RWPE1 (cell line): ENCODE measurements around the gene STXBP4.
A peak's percentile ranks its signal among the peaks of the same experiment; 100 is the strongest.

Source experiments
- CTCF ChIA-PET: fragments of 350-600 bp; sonication (Branson Sonifier 250); formaldehyde crosslinking; extraction: SDS; loops from one replicate; lab custom pipeline; 2021; lab: Yijun Ruan, JAX
- POLR2A ChIA-PET: fragments of 400-600 bp; formaldehyde crosslinking; extraction: SDS; loops from one replicate; lab custom pipeline; 2020; ENCODE audit warnings: antibody characterized with exemption; ENCODE audit not compliant: low non-redundant PET; lab: Yijun Ruan, JAX
- DNase-seq: peaks from one replicate; pipeline ENCODE4 v3.0.0; 2012; ENCODE audit warnings: low spot score
- H3K27ac ChIP-seq: fragments of 450-650 bp; 2 replicates; pipeline ENCODE4 v1.5.1; 2017
- CTCF ChIP-seq: fragments of 450-650 bp; conservative IDR thresholded peaks from 2 replicates; pipeline ENCODE4 v1.5.1; 2017; ENCODE audit warnings: low read depth, mild to moderate bottlenecking

Gene STXBP4

GRCh38 chr17:55168958-55169687 lies 200.6 kb downstream of the STXBP4 start:
- no peak for TF ChIP-seq CTCF
- POLR2A ChIA-PET: no interaction called here
- CTCF ChIA-PET: no interaction called here
- H3K27ac ChIP-seq: no peak overlapping the region
- no peak for DNase-seq

- ChIA-PET CTCF (interaction anchor here (0.5 kb wide), 1 partner anchor 102 kb away, joined by 3 read pairs; no protein-coding TSS in a partner anchor), POLR2A (no interaction called here)
- no peak overlapping the region for H3K27ac ChIP-seq
Measured at GRCh38 chr17:55171634-55172328, 203.2 kb downstream of the STXBP4 start.

GRCh38 chr17:55172612-55173011 lies 204.0 kb downstream of the STXBP4 start:
- CTCF ChIA-PET: no interaction called here
- H3K27ac ChIP-seq: no peak overlapping the region
- POLR2A ChIA-PET: no interaction called here
- no peak for TF ChIP-seq CTCF
- DNase-seq: peak; percentile 66

More at GRCh38 chr17:55171634-55172328, 203.2 kb downstream of the STXBP4 start:
- no peak for DNase-seq
- no peak for TF ChIP-seq CTCF

- POLR2A ChIA-PET: no interaction called here
- TF ChIP-seq CTCF: no peak
Measured at GRCh38 chr17:55174133-55174532, 205.6 kb downstream of the STXBP4 start.

GRCh38 chr17:55175788-55176427 lies 207.3 kb downstream of the STXBP4 start:
- TF ChIP-seq CTCF: no peak
- no peak overlapping the region for H3K27ac ChIP-seq
- DNase-seq: no peak
- ChIA-PET CTCF (no interaction called here), POLR2A (no interaction called here)

More at GRCh38 chr17:55174133-55174532, 205.6 kb downstream of the STXBP4 start:
- H3K27ac ChIP-seq: no peak overlapping the region
- DNase-seq: no peak
- CTCF ChIA-PET: no interaction called here

GRCh38 chr17:55177159-55177854 lies 208.7 kb downstream of the STXBP4 start:
- TF ChIP-seq CTCF: no peak
- POLR2A ChIA-PET: no interaction called here
- CTCF ChIA-PET: no interaction called here
- no peak for DNase-seq
- no peak overlapping the region for H3K27ac ChIP-seq
